ENCODE results near the gene PPFIBP2. TPM values are rescaled to one million over a fixed set of nuclear protein-coding genes. Genes with fewer than 3 reads are reported as not detected.

The PPFIBP2 gene
- total RNA-seq, 1 experiment from 2014 or later: 21.5 TPM

- peaks cover 8% of the 10 kb centered on the region; the same call in 1 of the 2 replicates for H3K27me3 ChIP-seq (ENCODE audit: control insufficient read depth, insufficient read depth, low read length)
- no peaks in the 10 kb centered on the region for H3K36me3 ChIP-seq (ENCODE audit: control insufficient read depth, insufficient read depth, low read length)
- intact Hi-C loops (cut with micrococcal nuclease; ENCODE audit: unreplicated experiment): no loop called here
- H3K9me3 ChIP-seq (ENCODE audit: control insufficient read depth, insufficient read depth, low read depth, low read length): no peaks in the 10 kb centered on the region
- ChIA-PET POLR2A (no interaction called here), CTCF (no interaction called here)
- no TSS peak for BruUV-seq (replicated peaks)
- H3K4me1 ChIP-seq (ENCODE audit: control insufficient read depth, insufficient read depth, low read length): no peaks in the 10 kb centered on the region
- H3K27ac ChIP-seq (ENCODE audit: low read length): no peak overlapping the region
- in situ Hi-C loops (cut with HindIII; ENCODE audit: low pct_unique_long_range_greater_than_20kb, low sequenced_read_pairs): no loop called here
- DNase-seq (ENCODE audit: low read depth, low spot score): no peak
- TF ChIP-seq TCF7L2 (IDR thresholded peaks at IDR 0.05; ENCODE audit: low read depth, low read length): no peak
- TF ChIP-seq REST (IDR thresholded peaks at IDR 0.05; ENCODE audit: insufficient read depth in 1 of 2, low read depth in 2 of 2, low read length in 1 of 2): no peak
- TF ChIP-seq, protein P1, sequence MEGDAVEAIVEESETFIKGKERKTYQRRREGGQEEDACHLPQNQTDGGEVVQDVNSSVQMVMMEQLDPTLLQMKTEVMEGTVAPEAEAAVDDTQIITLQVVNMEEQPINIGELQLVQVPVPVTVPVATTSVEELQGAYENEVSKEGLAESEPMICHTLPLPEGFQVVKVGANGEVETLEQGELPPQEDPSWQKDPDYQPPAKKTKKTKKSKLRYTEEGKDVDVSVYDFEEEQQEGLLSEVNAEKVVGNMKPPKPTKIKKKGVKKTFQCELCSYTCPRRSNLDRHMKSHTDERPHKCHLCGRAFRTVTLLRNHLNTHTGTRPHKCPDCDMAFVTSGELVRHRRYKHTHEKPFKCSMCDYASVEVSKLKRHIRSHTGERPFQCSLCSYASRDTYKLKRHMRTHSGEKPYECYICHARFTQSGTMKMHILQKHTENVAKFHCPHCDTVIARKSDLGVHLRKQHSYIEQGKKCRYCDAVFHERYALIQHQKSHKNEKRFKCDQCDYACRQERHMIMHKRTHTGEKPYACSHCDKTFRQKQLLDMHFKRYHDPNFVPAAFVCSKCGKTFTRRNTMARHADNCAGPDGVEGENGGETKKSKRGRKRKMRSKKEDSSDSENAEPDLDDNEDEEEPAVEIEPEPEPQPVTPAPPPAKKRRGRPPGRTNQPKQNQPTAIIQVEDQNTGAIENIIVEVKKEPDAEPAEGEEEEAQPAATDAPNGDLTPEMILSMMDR (IDR thresholded peaks at IDR 0.05): no peak
- TF ChIP-seq SIN3A (IDR thresholded peaks at IDR 0.05; ENCODE audit: borderline replicate concordance, insufficient read depth, low read depth, low read length): no peak
- TF ChIP-seq POLR2AphosphoS5 (IDR thresholded peaks at IDR 0.05; ENCODE audit: low read depth, low read length): no peak
- H3K4me3 ChIP-seq (ENCODE audit: low read depth in 2 of 2, low read length in 2 of 2): no peak overlapping the region
- no peak for ATAC-seq
Observed at GRCh38 chr11:7486781-7487140, 27.0 kb upstream of the PPFIBP2 start.

- intact Hi-C loops (cut with micrococcal nuclease; ENCODE audit: unreplicated experiment): no loop called here
Observed at GRCh38 chr11:7487360-7487759, 26.4 kb upstream of the PPFIBP2 start.

More at GRCh38 chr11:7487360-7487759, 26.4 kb upstream of the PPFIBP2 start:
- ChIA-PET CTCF (no interaction called here), POLR2A (no interaction called here)
- Histone ChIP-seq H3K9me3 (ENCODE audit: control insufficient read depth, insufficient read depth, low read depth, low read length) (no peaks in the 10 kb centered on the region), H3K4me1 (ENCODE audit: control insufficient read depth, insufficient read depth, low read length) (no peaks in the 10 kb centered on the region), H3K27ac (ENCODE audit: low read length) (no peak overlapping the region), H3K36me3 (ENCODE audit: control insufficient read depth, insufficient read depth, low read length) (no peaks in the 10 kb centered on the region), H3K4me3 (ENCODE audit: low read depth in 2 of 2, low read length in 2 of 2) (no peak overlapping the region), H3K27me3 (ENCODE audit: control insufficient read depth, insufficient read depth, low read length) (peaks cover 12% of the 10 kb centered on the region; the same call in 1 of the 2 replicates)
- in situ Hi-C loops (cut with HindIII; ENCODE audit: low pct_unique_long_range_greater_than_20kb, low sequenced_read_pairs): no loop called here
- BruUV-seq (replicated peaks): no TSS peak
- DNase-seq (ENCODE audit: low read depth, low spot score): no peak
- TF ChIP-seq TCF7L2 (IDR thresholded peaks at IDR 0.05; ENCODE audit: low read depth, low read length): no peak
- no peak for TF ChIP-seq POLR2AphosphoS5 (IDR thresholded peaks at IDR 0.05; ENCODE audit: low read depth, low read length)
- TF ChIP-seq SIN3A (IDR thresholded peaks at IDR 0.05; ENCODE audit: borderline replicate concordance, insufficient read depth, low read depth, low read length): no peak
- no peak for TF ChIP-seq REST (IDR thresholded peaks at IDR 0.05; ENCODE audit: insufficient read depth in 1 of 2, low read depth in 2 of 2, low read length in 1 of 2)
- TF ChIP-seq, protein P1 (IDR thresholded peaks at IDR 0.05): no peak
- ATAC-seq: no peak
